Ishikawa (cell line): ENCODE results near the gene LCE1D.

Source experiments
- CEBPB ChIP-seq: IDR thresholded peaks from 2 replicates; pipeline ENCODE4 v1.6.1; 2012
- EGR1 ChIP-seq: IDR thresholded peaks from 2 replicates; pipeline ENCODE4 v1.6.1; 2012
- FOXM1 ChIP-seq: IDR thresholded peaks from 2 replicates; pipeline ENCODE4 v1.6.1; 2012; ENCODE audit warnings: low read depth, borderline replicate concordance
- NFIC ChIP-seq: IDR thresholded peaks from 2 replicates; pipeline ENCODE4 v1.6.1; 2012
- RAD21 ChIP-seq: IDR thresholded peaks from 2 replicates; pipeline ENCODE4 v1.6.1; 2012; ENCODE audit warnings: low read depth
- TAF1 ChIP-seq: IDR thresholded peaks from 2 replicates; pipeline ENCODE4 v1.6.1; 2012; ENCODE audit warnings: low read depth, mild to moderate bottlenecking
- TF ChIP-seq, protein P1 (sequence below): IDR thresholded peaks from 2 replicates; pipeline ENCODE4 v1.6.1; 2012
- TF ChIP-seq, protein P2 (sequence below): IDR thresholded peaks from 2 replicates; pipeline ENCODE4 v1.6.1; 2012

DNA sequence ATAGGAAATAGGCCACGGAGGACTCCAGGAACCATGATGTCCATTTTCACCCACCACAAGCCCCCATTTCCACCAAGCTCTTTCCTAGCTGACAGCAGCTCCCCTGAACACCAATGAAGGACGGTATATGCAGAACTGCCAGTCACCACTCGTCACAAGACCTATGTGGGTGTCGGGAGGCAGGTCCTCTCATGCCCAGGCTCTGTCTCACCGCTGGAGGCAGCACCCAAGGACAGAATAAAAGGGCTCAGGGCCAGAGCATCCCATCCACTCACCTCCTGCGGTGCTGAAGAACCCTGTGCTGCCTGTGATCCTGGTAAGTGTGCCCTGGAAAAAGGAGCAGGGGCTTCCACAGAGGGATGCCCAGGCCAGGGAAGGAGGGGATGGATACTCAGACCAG, 21.6 kb upstream of the LCE1D start, which contains the start of gene LCE1F:
- TF ChIP-seq FOXM1, result no peak
- no peak for TF ChIP-seq RAD21
- no peak for TF ChIP-seq CEBPB
- TF ChIP-seq, protein P1, sequence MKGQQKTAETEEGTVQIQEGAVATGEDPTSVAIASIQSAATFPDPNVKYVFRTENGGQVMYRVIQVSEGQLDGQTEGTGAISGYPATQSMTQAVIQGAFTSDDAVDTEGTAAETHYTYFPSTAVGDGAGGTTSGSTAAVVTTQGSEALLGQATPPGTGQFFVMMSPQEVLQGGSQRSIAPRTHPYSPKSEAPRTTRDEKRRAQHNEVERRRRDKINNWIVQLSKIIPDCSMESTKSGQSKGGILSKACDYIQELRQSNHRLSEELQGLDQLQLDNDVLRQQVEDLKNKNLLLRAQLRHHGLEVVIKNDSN, result no peak
- TF ChIP-seq, protein P2, sequence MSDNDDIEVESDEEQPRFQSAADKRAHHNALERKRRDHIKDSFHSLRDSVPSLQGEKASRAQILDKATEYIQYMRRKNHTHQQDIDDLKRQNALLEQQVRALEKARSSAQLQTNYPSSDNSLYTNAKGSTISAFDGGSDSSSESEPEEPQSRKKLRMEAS, result no peak
- TF ChIP-seq NFIC, result no peak
- TF ChIP-seq TAF1, result no peak
- no peak for TF ChIP-seq EGR1
